Fibroblast of gingiva (primary cell): ENCODE results near the gene HMGXB4.

Experiments used
- DNase-seq: peaks from one replicate; pipeline ENCODE4 v3.0.0-alpha.2; 2011; ENCODE audit warnings: low read depth

The HMGXB4 gene

GRCh38 chr22:35310556-35311550 lies 53.6 kb downstream of the HMGXB4 start:
- no peak for DNase-seq

- DNase-seq, result no peak
Observed at GRCh38 chr22:35311551-35311999, 54.3 kb downstream of the HMGXB4 start.

- peak; percentile 60 for DNase-seq
Observed at GRCh38 chr22:35312198-35313059, 55.1 kb downstream of the HMGXB4 start.

GRCh38 chr22:35313311-35314121 lies 56.2 kb downstream of the HMGXB4 start:
- DNase-seq, result peak; percentile 66

GRCh38 chr22:35314161-35314942 lies 57.1 kb downstream of the HMGXB4 start:
- DNase-seq, result no peak

GRCh38 chr22:35315141-35315854 lies 58.0 kb downstream of the HMGXB4 start:
- DNase-seq, result peak; percentile 69

GRCh38 chr22:35315855-35316745 lies 58.8 kb downstream of the HMGXB4 start:
- DNase-seq, result no peak

GRCh38 chr22:35316751-35317150 lies 59.5 kb downstream of the HMGXB4 start:
- no peak for DNase-seq

- no peak for DNase-seq
Observed at GRCh38 chr22:35317680-35318290, 60.5 kb downstream of the HMGXB4 start.

GRCh38 chr22:35318346-35319215 lies 61.3 kb downstream of the HMGXB4 start:
- DNase-seq, result no peak

GRCh38 chr22:35319244-35319985 lies 62.1 kb downstream of the HMGXB4 start:
- no peak for DNase-seq

- no peak for DNase-seq
Observed at GRCh38 chr22:35322126-35322525, 64.8 kb downstream of the HMGXB4 start.

GRCh38 chr22:35322893-35323292 lies 65.6 kb downstream of the HMGXB4 start:
- no peak for DNase-seq

GRCh38 chr22:35323305-35323704 lies 66.0 kb downstream of the HMGXB4 start:
- DNase-seq, result no peak

GRCh38 chr22:35324067-35324466 lies 66.8 kb downstream of the HMGXB4 start:
- DNase-seq, result no peak

GRCh38 chr22:35324762-35325161 lies 67.5 kb downstream of the HMGXB4 start:
- no peak for DNase-seq

GRCh38 chr22:35325209-35325608 lies 67.9 kb downstream of the HMGXB4 start:
- no peak for DNase-seq
